Daoy (cell line): Measurements from ENCODE around the gene NPIPB6. TPM values are rescaled to one million over a fixed set of nuclear protein-coding genes. Genes with fewer than 3 reads are reported as not detected.

Source experiments
- DNase-seq: peaks from one replicate; pipeline ENCODE4 v3.0.0-alpha.2; 2015; ENCODE audit warnings: low read depth
- total RNA-seq: library from RNA; depleted of rRNA; stranded (reverse); fragments of >200 nt; shearing (Covaris generic); gene quantifications from 2 replicates; pipeline ENCODE4 v1.2.3, GENCODE V29; 2014; rRNA removed

Gene NPIPB6
- total RNA-seq, 1 experiment from 2014 or later = 0.46 TPM

DNA sequence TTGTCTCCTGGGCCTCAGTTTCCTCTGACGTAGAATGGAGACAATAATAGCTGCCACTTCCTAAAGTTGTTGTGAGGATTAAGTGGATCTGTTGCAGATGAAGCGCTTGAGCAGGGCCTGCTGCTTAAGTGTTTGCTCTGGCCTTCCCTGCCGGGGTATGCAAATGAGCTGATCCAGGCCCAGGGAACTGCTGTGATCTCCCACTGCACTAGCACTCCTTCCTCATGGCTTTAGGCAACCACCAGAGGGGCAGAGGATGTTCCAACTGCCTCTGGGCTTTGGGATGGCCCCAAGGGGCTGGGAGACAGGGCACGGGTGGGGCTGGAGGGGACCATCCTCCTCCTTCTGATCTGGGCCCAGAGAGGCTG is 64.8 kb downstream of the NPIPB6 start:
- no peak for DNase-seq

DNA sequence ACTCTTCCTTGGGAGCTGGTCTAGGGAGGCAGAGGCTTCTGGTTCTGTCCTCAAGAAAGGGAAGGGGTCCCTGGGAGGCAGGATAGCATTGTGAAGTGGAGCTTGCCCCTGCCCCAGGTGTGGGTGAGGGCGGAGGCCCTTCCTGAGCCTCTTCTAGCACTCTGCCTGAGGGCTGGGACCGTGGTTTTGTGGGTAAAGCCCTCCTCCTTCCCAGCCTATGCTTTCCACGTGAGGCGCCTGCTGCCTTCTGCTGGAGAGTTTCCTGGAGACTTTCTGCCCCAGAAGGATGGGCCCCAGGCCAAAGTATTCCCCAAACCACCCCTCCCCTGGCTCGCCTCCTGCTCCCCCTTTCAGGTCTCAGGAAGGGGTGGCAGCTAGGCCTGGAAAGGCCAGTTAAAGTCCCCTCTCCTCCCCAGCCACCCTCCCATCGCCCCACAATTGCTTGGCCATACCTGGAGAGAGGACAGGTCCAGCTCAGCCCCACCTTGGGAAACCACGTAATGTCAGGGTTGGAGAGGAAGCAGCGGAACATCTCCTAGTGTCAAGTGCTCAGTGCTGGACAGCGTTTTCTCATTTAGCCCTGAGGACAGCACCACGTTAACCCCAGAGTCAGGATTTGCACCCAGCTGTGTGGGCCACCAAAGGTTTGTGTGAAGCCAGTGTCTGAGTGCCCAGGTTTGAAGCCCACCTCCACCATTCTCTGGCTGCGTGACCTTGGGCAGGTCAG is 65.4 kb downstream of the NPIPB6 start:
- DNase-seq = no peak

DNA sequence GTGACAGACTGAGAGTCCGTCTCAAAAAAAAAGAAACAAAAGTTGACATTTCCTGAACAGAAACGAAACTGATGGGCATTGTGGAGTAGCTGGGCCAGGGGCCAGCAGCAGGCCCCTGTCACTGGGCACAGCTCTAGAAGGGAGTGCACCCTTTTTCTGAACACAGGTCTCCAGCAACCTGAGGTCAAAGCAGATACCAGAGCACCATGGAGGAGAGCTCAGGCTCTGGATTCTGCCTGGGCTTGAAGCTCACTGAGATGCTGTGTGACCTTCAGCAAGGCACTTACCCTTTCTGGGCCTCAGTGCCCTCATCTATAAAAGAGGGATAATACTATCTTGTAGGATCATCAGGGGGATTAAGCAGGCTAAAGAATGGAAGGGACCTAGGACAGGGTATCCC is 66.0 kb downstream of the NPIPB6 start:
- no peak for DNase-seq

DNA sequence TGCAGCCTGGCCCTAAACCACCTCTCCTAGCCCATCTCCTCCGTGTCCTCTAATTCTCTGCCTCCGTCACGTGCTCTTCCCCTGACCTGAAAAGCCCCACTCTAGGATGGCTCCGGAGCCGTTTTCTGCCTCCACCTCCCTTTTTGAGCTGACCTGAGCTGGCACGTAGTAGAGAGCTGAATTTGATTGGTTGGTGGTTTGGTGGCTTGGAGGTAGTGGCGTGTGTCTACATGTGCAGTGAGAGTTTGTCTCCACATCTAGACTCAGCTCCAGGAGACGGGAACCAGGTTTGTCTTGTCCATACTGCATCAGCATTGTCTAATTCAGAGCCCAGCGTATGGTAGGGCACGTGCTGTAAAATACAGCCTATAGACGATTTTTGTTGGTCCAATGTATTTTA is 68.0 kb downstream of the NPIPB6 start:
- DNase-seq = no peak

DNA sequence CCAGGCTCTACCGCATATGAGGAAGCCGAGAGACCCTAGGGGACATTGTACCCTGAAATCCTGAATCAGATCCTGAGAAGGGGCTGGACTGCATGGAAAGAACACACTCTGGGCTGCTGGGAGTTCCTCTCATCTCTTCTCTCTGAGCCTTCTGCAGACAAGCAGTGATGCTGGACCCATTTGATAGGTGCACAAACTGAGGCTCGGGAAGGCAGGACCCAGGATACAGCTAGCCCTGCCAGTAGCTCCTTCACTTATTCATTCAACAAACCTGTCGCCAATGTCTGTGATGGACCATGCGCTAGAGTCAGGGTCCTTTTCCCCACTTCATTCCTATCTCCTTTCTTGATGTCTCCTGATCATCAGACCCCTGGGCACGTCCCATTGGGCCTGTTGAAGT is 69.1 kb downstream of the NPIPB6 start:
- no peak for DNase-seq

DNA sequence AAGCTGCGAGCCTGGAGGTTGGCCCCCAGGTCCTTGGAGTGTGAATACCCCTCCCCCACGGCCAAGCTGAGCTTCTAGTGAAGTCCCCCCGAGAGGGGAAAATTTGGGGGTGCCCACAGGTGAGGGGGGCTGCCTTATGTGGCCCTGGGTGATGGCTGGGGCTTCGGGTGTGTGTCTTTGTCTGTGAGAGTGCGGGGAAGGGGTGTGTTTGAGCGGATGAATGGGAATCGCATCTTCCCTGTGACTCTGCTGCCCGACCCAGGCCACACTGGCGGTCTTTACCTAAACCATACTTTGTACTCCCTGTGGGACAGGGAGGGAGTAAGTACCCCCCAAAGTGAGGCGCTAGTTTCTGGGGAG is 69.7 kb downstream of the NPIPB6 start:
- DNase-seq = no peak

DNA sequence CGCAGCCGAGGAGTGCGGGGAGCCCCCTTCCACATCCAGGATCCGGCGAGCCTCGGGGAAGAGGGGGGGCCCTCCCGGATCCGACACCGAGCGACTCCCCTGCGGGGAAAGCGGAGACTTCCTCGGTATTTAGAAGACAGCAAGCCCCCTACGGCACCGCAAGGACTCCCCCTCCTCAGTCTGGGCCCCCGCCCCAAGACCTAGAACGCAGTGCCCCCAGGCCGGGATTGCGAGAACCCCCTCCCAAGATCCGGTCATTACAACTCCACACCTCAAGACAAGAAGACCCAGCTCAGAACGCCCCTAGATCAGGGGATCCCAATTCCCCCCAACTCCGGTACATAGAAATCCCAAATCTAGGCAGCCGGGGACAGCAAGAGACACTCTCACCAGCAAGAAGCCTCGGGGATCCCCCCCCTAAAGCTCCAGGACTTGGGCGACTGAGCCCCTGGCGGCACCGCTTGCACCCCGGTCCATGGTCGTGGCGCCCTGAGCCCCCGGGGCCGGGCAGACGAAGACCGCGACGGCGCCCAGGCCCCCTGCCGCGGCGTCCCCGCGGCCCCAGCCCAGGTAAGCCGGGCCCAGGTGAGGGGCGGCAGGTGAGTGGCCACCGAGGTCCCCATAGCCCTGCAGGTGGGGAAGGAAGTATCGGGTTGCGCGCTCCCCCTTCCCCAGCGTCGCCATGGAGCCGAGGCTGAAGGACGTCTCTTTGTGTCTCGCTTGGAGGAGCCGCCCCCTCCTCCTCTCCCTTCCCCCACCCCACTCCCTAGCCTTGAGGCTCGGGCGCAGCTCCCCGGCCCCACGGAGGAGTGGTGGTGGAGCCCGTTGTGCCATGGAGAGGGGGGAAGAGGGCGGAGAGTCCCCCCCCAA is 70.3 kb downstream of the NPIPB6 start:
- no peak for DNase-seq

Other genes starting within 250 kb of the NPIPB6 start
- gene XPO6, start 151.5 kb downstream of the NPIPB6 start, total RNA-seq = 75.6 and 136 TPM in 2 replicates
- gene SBK1, start 71.0 kb downstream of the NPIPB6 start, total RNA-seq = under 0.01 and 0.68 TPM in 2 replicates
- 87.0 and 95.5 TPM in 2 replicates for gene EIF3CL, start 40.3 kb upstream of the NPIPB6 start, total RNA-seq
- gene NPIPB7, start 108.8 kb upstream of the NPIPB6 start, total RNA-seq = not detected in 2 replicates
- 4.7 and 7.4 TPM in 2 replicates for gene CLN3, start 128.6 kb upstream of the NPIPB6 start, total RNA-seq
- gene APOBR, start 131.1 kb upstream of the NPIPB6 start, total RNA-seq = 0.06 TPM in 1 of 2 replicates, not detected in the other
- gene IL27, start 143.3 kb upstream of the NPIPB6 start, total RNA-seq = not detected in 2 replicates
- 1.5 and 19.5 TPM in 2 replicates for gene NUPR1, start 175.5 kb upstream of the NPIPB6 start, total RNA-seq
- gene SGF29, start 190.4 kb upstream of the NPIPB6 start, total RNA-seq = 24.3 and 27.8 TPM in 2 replicates
- not detected in 2 replicates for gene SULT1A2, start 233.5 kb upstream of the NPIPB6 start, total RNA-seq
- gene SULT1A1, start 246.5 kb upstream of the NPIPB6 start, total RNA-seq = 2.4 and 4.1 TPM in 2 replicates